ENCODE results near the gene UQCC3. TPM values are rescaled to one million over a fixed set of nuclear protein-coding genes. Genes with fewer than 3 reads are reported as not detected.

Gene UQCC3
- total RNA-seq, 4 donors from 2014 or later = 5.7 to 10.6 (median 8.1) TPM

DNA sequence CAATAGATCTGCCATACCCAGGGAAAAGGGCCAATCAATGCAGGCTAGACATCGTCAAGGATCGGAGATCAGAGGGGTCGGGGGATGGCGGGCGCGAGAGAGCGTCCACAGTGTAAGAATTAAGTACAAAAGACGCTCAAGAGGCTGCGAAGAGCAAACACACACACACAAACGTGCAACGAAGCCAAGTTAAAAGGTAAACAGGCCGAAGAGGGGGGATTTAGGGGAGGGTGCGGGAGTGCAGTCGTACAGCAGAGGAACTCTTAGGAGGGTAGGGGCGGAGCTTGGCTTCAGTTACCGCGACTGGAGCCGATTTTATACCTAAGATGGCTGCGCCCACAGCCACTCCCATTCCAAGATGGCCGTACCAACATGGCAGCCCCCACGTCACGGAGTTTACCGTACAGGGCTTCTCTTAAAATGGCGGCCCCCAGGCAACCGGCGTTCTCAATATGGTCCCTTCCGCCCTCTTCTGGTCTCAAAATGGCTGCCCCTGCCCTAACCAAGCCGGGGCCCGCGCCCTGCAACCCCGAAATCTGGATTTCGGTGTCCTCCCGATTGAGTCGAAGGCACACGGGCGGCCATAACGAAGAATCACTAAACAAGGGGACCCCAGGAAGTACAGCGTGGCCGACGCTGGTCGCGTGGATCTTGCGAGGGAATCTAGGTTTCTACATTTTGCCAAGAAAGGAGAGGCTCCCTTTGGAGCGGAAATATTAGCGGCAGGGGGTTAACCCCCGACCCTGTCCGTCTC, 38.0 kb downstream of the UQCC3 start:
- Histone ChIP-seq H3K4me1 (peaks cover 20 to 30% of the 10 kb centered on the region in 2 donors), H3K9me3 (no peaks in the 10 kb centered on the region), H3K27ac (peak overlapping the region; percentile 84 to 93 (median 88)), H3K27me3 (no peaks in the 10 kb centered on the region), H3K36me3 (peaks cover 18 to 30% of the 10 kb centered on the region in 2 donors), H3K4me3 (replicated peaks in 1 of 3) (peak overlapping the region; percentile 1 to 46 (median 42))
- WGBS, 2 donors = 2 to 3% methylated on average over 32 to 47 of the region's 47 CpGs
- peak in 1 of 2 donors; percentile 84 for TF ChIP-seq POLR2A (IDR thresholded peaks at IDR 0.05)
- TF ChIP-seq, protein P1, sequence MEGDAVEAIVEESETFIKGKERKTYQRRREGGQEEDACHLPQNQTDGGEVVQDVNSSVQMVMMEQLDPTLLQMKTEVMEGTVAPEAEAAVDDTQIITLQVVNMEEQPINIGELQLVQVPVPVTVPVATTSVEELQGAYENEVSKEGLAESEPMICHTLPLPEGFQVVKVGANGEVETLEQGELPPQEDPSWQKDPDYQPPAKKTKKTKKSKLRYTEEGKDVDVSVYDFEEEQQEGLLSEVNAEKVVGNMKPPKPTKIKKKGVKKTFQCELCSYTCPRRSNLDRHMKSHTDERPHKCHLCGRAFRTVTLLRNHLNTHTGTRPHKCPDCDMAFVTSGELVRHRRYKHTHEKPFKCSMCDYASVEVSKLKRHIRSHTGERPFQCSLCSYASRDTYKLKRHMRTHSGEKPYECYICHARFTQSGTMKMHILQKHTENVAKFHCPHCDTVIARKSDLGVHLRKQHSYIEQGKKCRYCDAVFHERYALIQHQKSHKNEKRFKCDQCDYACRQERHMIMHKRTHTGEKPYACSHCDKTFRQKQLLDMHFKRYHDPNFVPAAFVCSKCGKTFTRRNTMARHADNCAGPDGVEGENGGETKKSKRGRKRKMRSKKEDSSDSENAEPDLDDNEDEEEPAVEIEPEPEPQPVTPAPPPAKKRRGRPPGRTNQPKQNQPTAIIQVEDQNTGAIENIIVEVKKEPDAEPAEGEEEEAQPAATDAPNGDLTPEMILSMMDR (IDR thresholded peaks at IDR 0.05) = no peak
- intact Hi-C loops (cut with DNase I) = no loop called here
- peak; percentile 99 for DNase-seq

DNA sequence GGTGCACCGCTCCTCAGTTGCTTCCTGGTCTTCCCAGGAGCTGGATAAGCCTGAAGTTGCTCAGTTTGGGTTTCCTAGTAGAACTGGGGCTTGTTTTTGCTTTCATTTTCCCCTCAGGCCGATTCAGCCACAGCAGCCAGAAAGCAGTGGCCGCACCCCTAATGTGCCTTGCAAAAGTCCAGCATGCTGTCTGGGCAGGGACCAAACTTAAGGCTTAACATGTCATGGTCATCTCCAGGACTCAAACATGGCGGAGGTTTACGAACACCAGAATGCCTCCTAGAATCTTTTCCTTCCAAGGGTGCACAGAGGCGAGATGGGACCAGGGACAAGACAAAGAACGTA, 38.5 kb downstream of the UQCC3 start:
- H3K36me3 ChIP-seq = peaks cover 23 to 36% of the 10 kb centered on the region in 2 donors
- no peaks in the 10 kb centered on the region for H3K9me3 ChIP-seq
- DNase-seq = peak in 1 of 2 donors; percentile 19
- H3K4me3 ChIP-seq (replicated peaks in 1 of 3) = peak overlapping the region; percentile 1 to 42 (median 21)
- peaks cover 20 to 29% of the 10 kb centered on the region in 2 donors for H3K4me1 ChIP-seq
- TF ChIP-seq, protein P1 (IDR thresholded peaks at IDR 0.05) = no peak
- TF ChIP-seq POLR2A (IDR thresholded peaks at IDR 0.05) = no peak
- H3K27ac ChIP-seq = peak overlapping the region; percentile 84 to 93 (median 88)
- no peaks in the 10 kb centered on the region for H3K27me3 ChIP-seq
- WGBS, 2 donors = 76 to 78% methylated on average over 7 of the region's 7 CpGs
- intact Hi-C loops (cut with DNase I) = no loop called here

GRCh38 chr11:62712276-62712812, 40.9 kb downstream of the UQCC3 start:
- Histone ChIP-seq H3K27me3 (no peaks in the 10 kb centered on the region), H3K4me1 (peaks cover 14 to 16% of the 10 kb centered on the region in 2 donors), H3K9me3 (no peaks in the 10 kb centered on the region), H3K27ac (no peak overlapping the region), H3K4me3 (replicated peaks in 1 of 3) (no peak overlapping the region), H3K36me3 (peaks cover 46 to 59% of the 10 kb centered on the region in 2 donors)
- DNase-seq = no peak
- 87% methylated on average over 6 of the region's 6 CpGs for WGBS, 2 donors
- TF ChIP-seq, protein P1 (IDR thresholded peaks at IDR 0.05) = no peak
- no peak for TF ChIP-seq POLR2A (IDR thresholded peaks at IDR 0.05)
- intact Hi-C loops (cut with DNase I) = no loop called here

GRCh38 chr11:62712861-62713260, 41.4 kb downstream of the UQCC3 start:
- no peak overlapping the region for H3K27ac ChIP-seq
- 53 to 74% methylated on average over 3 of the region's 3 CpGs for WGBS, 2 donors
- peaks cover 14 to 16% of the 10 kb centered on the region in 2 donors for H3K4me1 ChIP-seq
- intact Hi-C loops (cut with DNase I) = no loop called here
- H3K4me3 ChIP-seq (replicated peaks in 1 of 3) = no peak overlapping the region
- peaks cover 51 to 64% of the 10 kb centered on the region in 2 donors for H3K36me3 ChIP-seq
- no peaks in the 10 kb centered on the region for H3K27me3 ChIP-seq
- no peaks in the 10 kb centered on the region for H3K9me3 ChIP-seq
- TF ChIP-seq, protein P1 (IDR thresholded peaks at IDR 0.05) = no peak
- no peak for TF ChIP-seq POLR2A (IDR thresholded peaks at IDR 0.05)
- no peak for DNase-seq

GRCh38 chr11:62713343-62713742, 41.9 kb downstream of the UQCC3 start:
- WGBS, 2 donors = 96 to 97% methylated on average over 2 of the region's 2 CpGs

More at GRCh38 chr11:62713343-62713742, 41.9 kb downstream of the UQCC3 start:
- Histone ChIP-seq H3K27ac (no peak overlapping the region), H3K9me3 (no peaks in the 10 kb centered on the region), H3K36me3 (peaks cover 56 to 69% of the 10 kb centered on the region in 2 donors), H3K4me1 (peaks cover 13 to 14% of the 10 kb centered on the region in 2 donors), H3K4me3 (replicated peaks in 1 of 3) (no peak overlapping the region), H3K27me3 (no peaks in the 10 kb centered on the region)
- TF ChIP-seq POLR2A (IDR thresholded peaks at IDR 0.05) = no peak
- TF ChIP-seq, protein P1 (IDR thresholded peaks at IDR 0.05) = no peak
- intact Hi-C loops (cut with DNase I) = no loop called here
- no peak for DNase-seq
